ENCODE measurements around the gene BTBD8.

DNA sequence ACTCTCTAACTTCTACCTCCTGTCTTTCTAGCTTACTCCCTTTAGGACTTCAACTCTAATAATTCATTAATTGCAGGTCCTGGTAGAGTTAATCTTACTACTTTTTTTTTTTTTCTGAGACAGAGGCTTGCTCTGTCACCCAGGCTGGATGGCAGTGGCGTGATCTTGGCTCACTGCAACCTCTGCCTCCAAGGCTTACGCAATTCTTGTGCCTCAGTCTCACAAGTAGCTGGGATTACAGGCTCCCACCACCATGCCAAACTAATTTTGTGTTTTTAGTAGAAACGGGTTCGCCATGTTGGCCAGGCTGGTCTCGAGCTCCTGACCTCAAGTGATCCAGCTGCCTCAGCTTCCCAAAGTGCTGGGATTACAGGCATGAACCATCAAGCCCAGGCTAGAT, 15.7 kb downstream of the BTBD8 start:
- TF ChIP-seq, protein P1, sequence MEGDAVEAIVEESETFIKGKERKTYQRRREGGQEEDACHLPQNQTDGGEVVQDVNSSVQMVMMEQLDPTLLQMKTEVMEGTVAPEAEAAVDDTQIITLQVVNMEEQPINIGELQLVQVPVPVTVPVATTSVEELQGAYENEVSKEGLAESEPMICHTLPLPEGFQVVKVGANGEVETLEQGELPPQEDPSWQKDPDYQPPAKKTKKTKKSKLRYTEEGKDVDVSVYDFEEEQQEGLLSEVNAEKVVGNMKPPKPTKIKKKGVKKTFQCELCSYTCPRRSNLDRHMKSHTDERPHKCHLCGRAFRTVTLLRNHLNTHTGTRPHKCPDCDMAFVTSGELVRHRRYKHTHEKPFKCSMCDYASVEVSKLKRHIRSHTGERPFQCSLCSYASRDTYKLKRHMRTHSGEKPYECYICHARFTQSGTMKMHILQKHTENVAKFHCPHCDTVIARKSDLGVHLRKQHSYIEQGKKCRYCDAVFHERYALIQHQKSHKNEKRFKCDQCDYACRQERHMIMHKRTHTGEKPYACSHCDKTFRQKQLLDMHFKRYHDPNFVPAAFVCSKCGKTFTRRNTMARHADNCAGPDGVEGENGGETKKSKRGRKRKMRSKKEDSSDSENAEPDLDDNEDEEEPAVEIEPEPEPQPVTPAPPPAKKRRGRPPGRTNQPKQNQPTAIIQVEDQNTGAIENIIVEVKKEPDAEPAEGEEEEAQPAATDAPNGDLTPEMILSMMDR (IDR thresholded peaks at IDR 0.05), result no peak
- no peak for TF ChIP-seq POLR2AphosphoS5 (IDR thresholded peaks at IDR 0.05)
- TF ChIP-seq POLR2A (IDR thresholded peaks at IDR 0.05), result no peak
- no peak for TF ChIP-seq EP300 (IDR thresholded peaks at IDR 0.05)
